ENCODE measurements around the gene WASF3. TPM values are rescaled to one million over a fixed set of nuclear protein-coding genes. Genes with fewer than 3 reads are reported as not detected.
"Not testable (repeated sequence)": the region's sequence is repeated elsewhere in the genome, so short reads cannot be mapped to it uniquely, and the experiment has no call there.

Gene WASF3
- total and polyA plus RNA-seq, 12 donors = 12.6 to 63.3 (median 37.6) TPM

GRCh38 chr13:26628706-26629105 lies 71.2 kb downstream of the WASF3 start:
- Histone ChIP-seq H3K4me3 (no peak overlapping the region), H3K27ac (no peak overlapping the region), H3K36me3 (replicated peaks in 1 of 2) (no peaks in the 10 kb centered on the region), H3K4me1 (replicated peaks in 1 of 2) (no peaks in the 10 kb centered on the region), H3K27me3 (no peaks in the 10 kb centered on the region), H3K9me3 (replicated peaks in 1 of 3) (peaks cover 0 to 4% (median 0%) of the 10 kb centered on the region in 3 donors)
- peak in 1 of 7 donors; percentile 29 for DNase-seq
- no peak for TF ChIP-seq POLR2A (IDR thresholded peaks at IDR 0.05)
- TF ChIP-seq CTCF (IDR thresholded peaks at IDR 0.05) = peak in 3 of 6 experiments; percentile 14 to 28 (median 26)
- WGBS, 4 donors = 87 to 98% (median 94%) methylated on average over 7 to 8 of the region's 8 CpGs
- intact Hi-C loops (cut with DNase I) = no loop called here

GRCh38 chr13:26629260-26629825 lies 71.9 kb downstream of the WASF3 start:
- intact Hi-C loops (cut with DNase I) = no loop called here
- H3K36me3 ChIP-seq (replicated peaks in 1 of 2) = no peaks in the 10 kb centered on the region
- H3K27me3 ChIP-seq = no peaks in the 10 kb centered on the region
- H3K27ac ChIP-seq = no peak overlapping the region
- H3K4me3 ChIP-seq = no peak overlapping the region
- peaks cover 0 to 2% (median 0%) of the 10 kb centered on the region in 3 donors for H3K9me3 ChIP-seq (replicated peaks in 1 of 3)
- no peaks in the 10 kb centered on the region for H3K4me1 ChIP-seq (replicated peaks in 1 of 2)
- DNase-seq = peak in 2 of 7 donors; percentile 10 to 37
- 83 to 92% (median 89%) methylated on average over 5 of the region's 5 CpGs for WGBS, 4 donors
- TF ChIP-seq POLR2A (IDR thresholded peaks at IDR 0.05) (no peak), CTCF (IDR thresholded peaks at IDR 0.05) (peak in 1 of 6 experiments; percentile 27)

GRCh38 chr13:26635634-26636033 lies 78.2 kb downstream of the WASF3 start:
- DNase-seq; intact Hi-C loops (cut with DNase I); H3K27me3 ChIP-seq; H3K27ac ChIP-seq; H3K9me3 ChIP-seq (replicated peaks in 1 of 3); H3K36me3 ChIP-seq (replicated peaks in 1 of 2); H3K4me3 ChIP-seq; H3K4me1 ChIP-seq (replicated peaks in 1 of 2): not testable (repeated sequence)
- WGBS, 4 donors = 85 to 97% (median 96%) methylated on average over 6 of the region's 6 CpGs

GRCh38 chr13:26636073-26636472 lies 78.6 kb downstream of the WASF3 start:
- H3K27ac ChIP-seq; intact Hi-C loops (cut with DNase I); H3K4me1 ChIP-seq (replicated peaks in 1 of 2); H3K36me3 ChIP-seq (replicated peaks in 1 of 2); H3K27me3 ChIP-seq; H3K9me3 ChIP-seq (replicated peaks in 1 of 3); DNase-seq; H3K4me3 ChIP-seq: not testable (repeated sequence)
- 85 to 96% (median 91%) methylated on average over 8 of the region's 8 CpGs for WGBS, 4 donors

GRCh38 chr13:26646603-26647002 lies 89.1 kb downstream of the WASF3 start:
- H3K4me3 ChIP-seq = no peak overlapping the region
- intact Hi-C loops (cut with DNase I) = no loop called here
- no peak for TF ChIP-seq POLR2A (IDR thresholded peaks at IDR 0.05)
- TF ChIP-seq CTCF (IDR thresholded peaks at IDR 0.05) = no peak

More at GRCh38 chr13:26646603-26647002, 89.1 kb downstream of the WASF3 start:
- no peaks in the 10 kb centered on the region for H3K4me1 ChIP-seq (replicated peaks in 1 of 2)
- no peak overlapping the region for H3K27ac ChIP-seq
- H3K9me3 ChIP-seq (replicated peaks in 1 of 3) = no peaks in the 10 kb centered on the region
- H3K27me3 ChIP-seq = no peaks in the 10 kb centered on the region
- no peak for DNase-seq
- H3K36me3 ChIP-seq (replicated peaks in 1 of 2) = no peaks in the 10 kb centered on the region
